Uterus (tissue), 2 donors: ENCODE results near the gene TM4SF1.

Source experiments
- CTCF ChIP-seq, 4 experiments: fragments of 200-600 bp in 2 of 4; fragments of 450-650 bp in 2 of 4; sonication (generic) in 2 of 4; IDR thresholded peaks; one replicate each; pipeline ENCODE4 v1.5.1; 2016 to 2019; ENCODE audit warnings: antibody characterized with exemption in 4 of 4, mild to moderate bottlenecking in 2 of 4, moderate library complexity in 1 of 4
- POLR2A ChIP-seq, 2 donors: fragments of 450-650 bp; IDR thresholded peaks; one replicate each; pipeline ENCODE4 v1.6.1; 2016; ENCODE audit warnings: antibody characterized with exemption in 2 of 2, mild to moderate bottlenecking in 1 of 2, moderate library complexity in 1 of 2

GRCh38 chr3:149356630-149357029 is 20.8 kb downstream of the TM4SF1 start:
- TF ChIP-seq POLR2A (IDR thresholded peaks at IDR 0.05) (no peak), CTCF (IDR thresholded peaks at IDR 0.05) (no peak)
